Globus pallidus (tissue), 1 donor: ENCODE data around the gene FARP1.
"Not testable (repeated sequence)": the region's sequence is repeated elsewhere in the genome, so short reads cannot be mapped to it uniquely, and the experiment has no call there.

ENCODE experiments used
- DNase-seq: peaks from one replicate; pipeline ENCODE4 v3.0.0-alpha.2; 2015; ENCODE audit warnings: low spot score

FARP1 gene

DNA sequence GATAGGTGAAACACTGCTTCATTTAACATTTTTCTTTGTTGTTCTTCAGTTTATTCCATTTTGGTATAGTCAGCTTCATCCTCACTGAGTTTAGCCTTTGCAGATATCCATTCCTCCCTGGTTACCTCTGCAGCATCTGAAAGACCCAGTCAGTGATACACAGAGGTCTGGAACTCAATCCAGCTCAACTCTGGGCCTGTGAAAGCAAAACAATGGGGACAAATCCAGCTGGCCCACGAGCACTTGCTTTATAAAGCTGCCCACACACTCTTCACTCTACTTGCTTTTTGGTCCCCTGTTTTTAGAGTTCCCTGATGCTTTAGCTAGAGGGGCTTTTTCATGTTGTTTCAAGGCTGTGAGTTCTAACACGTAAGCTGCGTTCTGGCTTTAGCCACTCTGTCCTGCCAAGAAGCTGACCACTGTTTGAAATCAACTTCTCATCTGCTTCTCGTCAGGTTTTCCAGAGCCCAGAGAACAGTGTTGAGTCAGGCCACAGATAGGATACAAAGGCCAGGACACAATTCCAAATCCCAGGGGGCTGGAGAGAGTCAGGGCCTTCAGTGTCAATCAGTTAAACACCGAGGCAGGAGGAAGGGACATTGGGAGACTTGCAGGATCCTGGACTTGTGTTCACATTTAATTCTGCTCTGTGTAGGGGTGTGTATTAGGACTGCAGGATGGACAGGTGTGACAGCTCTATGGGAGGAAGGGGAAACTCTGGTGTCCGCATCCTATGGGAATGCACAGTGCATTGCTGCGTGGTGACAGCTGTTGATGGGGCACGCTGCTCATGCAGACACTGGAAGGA, 117.7 kb downstream of the FARP1 start:
- DNase-seq, result no peak

DNA sequence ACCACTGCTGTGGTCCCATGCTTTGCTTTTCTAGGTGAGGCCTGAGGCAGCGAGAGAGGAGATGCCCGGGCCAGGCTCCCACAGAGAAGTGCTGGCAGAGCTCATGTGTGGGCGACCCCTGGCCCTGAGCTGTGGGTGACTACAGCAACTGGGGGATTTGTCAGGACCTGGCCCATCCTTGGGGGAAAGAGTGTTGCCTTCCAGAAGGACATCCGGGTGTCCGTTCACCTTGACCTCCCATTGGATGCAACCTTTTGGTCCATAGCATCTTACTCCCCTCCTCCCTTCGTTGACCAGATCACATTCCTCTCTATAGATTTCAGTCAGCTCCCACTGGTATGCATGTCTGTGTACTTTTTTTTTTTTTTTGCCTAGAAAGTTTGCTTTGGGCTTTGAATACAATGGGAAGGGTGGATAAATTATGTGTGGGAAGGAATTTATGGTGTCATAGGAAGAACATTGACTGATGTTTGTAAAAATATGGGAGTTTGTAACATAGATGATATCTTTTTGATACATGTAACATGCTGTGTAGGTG, 118.3 kb downstream of the FARP1 start:
- DNase-seq, result no peak

DNA sequence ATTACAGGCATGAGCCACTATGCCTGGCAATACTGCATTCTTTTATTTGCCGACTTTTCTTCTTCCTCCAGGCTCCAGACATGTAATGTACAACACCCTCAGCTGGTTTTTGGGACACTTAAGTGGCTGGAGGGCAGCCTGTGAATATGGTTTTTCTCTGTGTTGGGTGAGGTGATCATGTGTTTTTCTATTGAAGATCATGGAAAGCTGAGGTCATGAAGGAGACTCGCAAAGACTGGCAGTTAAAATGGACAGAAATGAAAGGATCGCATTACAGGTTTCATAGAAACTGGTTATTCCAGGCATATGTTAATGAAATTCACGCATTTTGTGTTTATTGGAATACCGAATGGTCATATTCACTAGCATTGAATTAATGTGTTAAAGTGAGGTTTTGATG, 119.4 kb downstream of the FARP1 start:
- DNase-seq, result no peak

DNA sequence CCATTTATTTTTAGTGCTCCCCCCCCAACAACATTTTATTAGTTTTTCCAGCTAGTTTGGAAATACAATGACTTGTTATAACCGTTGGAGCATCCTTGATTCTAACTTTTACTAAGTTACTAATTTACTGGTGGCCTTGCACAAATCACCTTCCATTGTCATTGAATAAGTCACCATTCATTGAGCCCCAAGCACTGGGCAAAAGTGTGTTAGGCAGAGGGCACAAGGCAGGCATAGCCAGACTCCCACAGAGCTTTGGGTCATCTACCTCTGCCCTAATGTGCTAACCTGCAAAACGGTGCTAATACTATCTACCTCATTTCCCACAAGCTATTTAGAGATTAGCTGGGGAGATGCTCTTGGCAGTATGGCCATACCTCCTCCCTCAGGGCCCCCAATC, 120.9 kb downstream of the FARP1 start:
- DNase-seq, result no peak

DNA sequence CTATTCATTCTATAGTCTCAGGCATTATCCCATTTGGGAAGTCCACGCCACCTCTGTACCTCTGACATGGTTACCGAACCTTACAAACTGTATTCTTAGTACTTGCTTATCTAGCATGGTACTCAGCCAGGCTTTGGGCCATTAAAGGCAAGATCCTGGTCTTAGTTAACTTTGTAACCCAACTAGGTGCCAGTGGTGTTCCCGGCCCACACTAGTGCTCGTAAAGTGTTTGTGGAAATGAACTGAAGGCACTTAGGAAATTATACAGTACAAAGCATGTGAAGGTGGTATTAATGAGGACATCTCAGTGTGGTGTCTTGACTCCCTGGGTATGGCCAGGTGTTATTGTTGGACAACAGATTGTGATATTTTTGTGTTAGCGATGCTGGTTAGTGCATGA, 122.0 kb downstream of the FARP1 start:
- DNase-seq, result no peak

DNA sequence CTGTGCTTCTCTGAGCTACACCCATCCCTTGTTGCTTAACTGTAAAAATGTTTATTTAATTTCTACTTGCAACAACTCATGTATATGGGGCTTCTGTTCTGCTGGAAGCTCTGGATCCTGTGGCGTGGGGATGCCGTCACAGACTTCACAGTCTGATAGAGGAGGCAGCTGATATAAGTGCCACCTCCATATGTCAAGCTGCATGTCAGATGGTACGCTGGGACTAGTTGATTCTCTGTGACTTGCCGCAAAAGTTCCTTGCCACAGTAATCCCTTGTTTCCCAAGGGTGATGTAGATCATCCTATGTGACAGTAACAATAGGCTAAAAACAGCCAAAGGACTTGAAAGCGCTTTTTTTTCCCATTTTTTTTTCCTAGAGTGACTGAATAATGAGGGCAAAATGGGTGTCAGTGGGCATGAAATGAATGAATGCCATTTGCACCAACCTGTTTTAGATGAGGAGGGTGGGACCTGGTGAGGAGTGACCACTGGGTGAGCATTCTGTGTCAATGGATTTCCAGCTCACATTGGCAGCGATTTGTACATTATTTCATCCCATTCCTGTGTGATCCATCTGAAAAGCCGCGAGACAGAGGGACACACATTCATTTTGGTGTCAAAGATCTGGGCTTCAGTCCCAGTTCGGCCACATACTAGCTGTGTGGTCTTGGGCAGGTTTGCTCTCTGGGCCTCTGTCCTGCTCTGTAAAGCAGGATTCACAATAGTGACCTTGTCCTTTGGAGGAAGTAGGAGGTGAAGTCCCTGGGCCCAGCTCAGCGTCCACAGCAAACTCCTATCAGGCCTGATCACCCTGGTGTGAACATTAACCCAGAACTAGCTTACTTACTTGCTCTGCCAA, 123.0 kb downstream of the FARP1 start:
- peak; percentile 23 for DNase-seq

DNA sequence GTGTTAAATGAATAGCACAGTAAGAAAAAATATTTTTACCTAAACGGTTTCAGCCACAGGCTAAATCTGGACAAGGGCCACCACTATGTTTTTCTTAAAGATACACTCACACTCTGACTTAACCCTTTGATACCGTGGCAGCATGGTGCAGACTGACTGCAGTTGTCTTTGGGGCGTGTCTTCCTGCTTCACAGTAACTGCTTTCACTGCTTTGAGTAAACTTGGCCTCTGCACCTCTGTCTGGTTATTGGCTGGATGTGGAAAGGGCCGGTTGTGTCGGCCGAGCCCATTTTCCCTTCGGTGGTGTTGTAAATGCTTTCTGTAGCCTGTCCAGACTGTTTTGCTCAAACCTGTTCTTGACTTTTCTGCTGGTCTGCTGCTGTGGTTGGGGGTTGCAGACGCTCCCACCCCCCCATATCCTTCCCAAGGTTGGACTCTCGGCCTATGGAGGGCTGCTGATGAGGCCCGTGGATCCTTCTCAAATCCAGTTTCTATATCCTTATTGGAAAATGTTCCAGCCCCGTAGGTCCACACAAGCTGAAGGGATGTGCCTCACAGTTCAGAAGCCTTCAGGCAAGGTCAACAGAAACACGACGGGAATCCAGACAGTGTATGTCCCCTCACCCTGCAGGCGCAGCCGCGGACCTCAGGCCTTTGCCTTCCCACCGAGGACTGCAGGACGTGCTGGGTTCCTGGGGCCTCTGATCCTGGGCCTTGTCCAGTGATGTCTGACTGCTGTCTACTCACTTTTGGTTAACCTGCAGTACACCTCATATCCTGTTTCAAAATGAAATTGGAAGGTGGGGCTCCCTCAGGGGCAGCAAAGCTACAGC, 124.4 kb downstream of the FARP1 start:
- DNase-seq, result no peak

DNA sequence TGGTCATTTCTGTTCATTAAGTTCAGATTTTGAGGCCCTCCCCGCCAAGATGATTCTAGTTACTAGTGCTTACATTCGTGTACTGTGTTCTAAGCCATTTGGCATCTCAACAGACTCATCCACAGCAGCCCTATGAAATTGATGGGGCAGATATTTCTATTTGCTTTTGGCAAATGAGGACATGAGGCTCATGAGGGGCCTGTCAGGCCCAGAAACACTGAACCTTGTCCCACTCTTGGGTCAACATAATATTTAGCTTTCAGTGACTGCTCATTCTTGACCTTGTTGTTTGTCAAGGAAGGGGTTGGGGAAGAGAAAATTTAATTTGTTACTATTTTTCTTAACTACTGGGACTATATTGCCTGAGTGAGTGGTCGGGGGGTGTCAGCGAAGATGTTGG, 126.5 kb downstream of the FARP1 start:
- DNase-seq, result no peak

DNA sequence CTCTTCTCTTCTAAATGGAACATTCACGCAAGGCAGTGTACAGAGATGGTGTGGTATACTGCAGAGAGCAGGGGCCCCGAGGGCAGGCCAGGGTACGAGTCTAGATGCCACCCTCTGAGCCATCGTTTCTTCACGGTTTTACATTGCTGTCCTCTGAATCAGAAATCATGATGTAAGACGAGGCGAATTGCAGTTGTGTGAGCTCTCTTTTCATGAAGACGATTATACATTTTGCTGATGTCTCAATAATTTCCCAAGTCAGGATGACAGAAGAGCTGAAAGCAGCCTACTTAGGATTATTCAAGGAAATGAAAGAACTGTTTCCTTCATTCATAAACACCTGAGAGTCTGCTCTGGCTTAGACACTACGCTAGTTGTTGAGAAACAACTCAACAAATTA, 127.9 kb downstream of the FARP1 start:
- no peak for DNase-seq

DNA sequence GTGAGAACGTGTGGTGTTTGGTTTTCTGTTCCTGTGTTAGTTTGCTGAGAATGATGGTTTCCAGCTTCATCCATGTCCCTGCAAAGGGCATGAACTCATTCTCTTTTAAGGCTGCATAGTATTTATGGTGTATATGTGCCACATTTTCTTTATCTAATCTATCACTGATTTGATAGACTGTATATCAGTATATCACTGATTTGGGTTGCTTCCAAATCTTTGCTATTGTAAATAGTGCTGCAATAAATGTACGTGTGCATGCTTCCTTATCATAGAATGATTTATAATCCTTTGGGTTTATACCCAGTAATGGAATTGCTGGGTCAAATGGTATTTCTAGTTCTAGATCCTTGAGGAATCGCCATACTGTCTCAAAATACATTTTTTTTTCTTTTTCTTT, 128.8 kb downstream of the FARP1 start:
- DNase-seq, result not testable (repeated sequence)

DNA sequence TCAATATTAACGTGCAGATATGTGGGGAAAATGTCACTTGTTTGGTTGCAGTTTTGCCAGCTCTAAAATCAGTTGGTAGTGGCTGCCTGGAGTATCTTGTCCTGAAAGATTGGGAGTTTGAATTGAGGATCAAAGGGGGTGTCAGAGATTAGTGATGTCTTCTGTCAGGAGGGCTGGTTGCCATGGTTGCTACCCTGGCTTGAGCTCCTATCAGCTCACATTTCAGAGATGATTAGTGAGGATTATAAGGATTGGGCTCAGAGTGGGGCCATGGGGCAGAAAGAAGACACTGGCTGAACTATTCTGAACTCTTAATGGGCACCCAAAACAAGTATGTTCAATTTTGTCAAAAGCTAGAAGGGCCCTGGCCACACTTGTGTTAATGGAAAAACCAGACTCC, 129.7 kb downstream of the FARP1 start:
- DNase-seq, result no peak

DNA sequence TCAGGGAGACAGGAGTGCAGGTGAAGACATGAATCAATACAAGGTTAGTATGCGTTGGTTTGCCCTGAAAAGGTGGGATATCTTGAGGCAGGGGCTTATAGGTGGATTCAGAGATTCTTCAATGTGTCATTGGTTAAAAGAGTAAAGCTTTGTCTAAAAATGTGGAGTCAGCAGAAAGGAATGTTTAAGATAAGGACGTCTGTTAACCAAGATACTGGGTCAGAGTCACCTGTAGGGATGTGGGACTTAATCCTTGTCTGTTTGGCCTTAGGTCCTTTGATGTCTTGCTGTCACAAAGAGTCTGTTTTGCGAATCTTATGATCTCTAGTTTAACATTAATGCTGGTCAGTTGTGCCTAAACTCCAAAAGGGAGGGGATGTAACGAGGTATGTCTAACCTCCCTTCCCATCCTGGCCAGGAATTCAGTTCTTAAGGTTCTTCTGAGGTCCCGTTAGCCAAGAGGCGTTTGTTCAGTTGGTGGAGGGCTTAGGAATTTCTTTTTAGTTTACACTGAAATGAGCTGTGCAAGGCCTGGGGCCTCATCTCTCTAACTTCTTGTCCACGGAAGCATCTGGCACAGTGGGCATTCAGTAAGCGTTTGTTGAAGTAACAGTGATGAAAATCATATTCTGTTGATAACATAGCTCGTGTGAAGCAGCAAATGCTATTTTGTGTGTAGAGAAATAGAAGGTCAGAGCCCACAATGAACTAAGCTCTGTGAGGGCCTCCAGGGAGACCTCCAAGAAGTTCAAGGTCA, 130.4 kb downstream of the FARP1 start:
- DNase-seq, result no peak

DNA sequence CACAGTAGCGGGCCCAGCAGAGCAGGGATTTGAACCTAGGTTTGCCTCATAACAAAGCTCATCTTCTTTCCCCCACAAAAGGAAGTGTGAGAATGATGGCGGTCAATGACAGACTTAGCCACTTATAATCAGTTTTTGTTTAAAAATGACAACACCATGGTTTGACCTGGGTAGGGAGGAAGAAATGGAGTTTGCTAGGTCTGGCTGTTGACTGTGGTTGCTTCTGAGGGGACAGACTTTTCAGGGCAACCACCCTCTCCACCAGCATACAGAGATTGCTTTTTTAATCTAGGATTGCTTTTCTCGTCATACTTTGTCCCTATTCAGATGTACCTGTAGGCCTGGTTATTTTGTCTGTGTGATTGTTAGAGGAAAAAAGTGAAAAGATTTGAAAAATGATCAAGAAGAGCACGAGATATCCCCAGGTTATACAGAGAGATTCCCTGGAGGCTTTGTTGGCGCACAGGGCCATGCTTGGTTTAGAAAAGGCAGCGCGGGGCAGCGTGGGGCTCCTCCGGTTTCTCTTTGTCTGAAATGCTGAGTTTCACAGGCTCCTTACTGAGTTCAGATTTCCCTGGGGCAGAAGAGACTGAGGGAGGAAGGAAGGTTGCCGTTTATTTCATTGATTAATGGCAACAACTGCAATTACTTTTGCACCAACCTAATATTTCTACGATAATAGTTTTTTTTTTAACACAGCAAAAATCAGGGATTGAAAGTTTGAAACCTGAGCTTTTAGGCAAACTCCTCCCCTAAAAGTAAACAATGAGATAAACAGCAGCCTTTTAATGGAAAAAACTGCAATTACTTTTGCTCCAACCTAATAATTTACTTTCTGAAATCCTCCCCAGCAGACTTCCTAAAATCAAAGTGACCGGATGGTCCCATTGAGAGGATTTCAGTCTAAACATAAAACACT, 131.2 kb downstream of the FARP1 start:
- no peak for DNase-seq

DNA sequence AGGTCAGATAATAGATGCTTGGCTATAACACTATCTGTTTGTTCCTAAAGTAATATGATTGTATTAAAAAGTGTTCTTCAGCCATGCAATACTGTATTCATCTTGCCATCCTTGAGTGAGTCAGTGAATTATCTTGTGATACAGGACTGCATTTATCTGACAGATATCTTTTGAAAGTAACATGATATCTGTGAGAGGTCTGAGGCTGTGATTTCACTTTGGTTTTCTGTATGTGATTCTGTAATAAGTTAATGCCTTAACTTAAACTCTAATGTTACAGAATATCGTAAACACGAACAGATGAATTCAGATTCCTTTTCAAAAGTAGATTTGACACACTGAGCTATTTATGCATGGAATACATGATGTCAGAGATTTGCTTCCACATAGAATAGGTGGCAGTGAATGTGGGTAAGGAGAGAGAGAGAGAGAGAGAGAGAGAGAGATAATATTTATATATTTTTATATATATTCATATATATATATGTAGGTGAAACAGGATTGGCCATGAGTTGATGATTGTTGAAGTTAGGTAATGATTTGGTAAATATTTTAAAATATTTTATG, 132.1 kb downstream of the FARP1 start:
- DNase-seq, result no peak

DNA sequence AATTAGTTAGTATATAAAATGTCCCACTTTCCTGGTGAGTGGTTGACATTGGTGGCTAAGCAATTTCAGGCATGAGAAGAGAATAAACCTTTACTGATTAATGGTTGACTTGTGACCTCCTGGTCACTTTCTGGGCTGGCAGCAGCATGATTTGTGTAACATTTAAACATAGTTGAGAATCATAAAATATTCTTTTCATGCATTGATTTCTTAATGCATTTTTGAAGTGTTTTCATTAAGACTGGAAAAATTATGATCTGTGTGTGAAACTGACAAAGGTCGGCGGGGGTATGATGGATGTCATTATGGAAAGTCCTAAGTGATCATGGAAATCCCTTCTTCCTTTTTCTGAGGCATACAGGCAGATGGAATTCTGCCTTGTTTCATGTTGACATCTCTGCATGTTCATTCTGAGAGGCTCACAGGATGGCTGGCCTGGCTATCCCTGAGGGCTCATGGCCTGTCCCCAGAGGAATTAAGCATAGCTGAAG, 132.8 kb downstream of the FARP1 start:
- DNase-seq, result no peak

DNA sequence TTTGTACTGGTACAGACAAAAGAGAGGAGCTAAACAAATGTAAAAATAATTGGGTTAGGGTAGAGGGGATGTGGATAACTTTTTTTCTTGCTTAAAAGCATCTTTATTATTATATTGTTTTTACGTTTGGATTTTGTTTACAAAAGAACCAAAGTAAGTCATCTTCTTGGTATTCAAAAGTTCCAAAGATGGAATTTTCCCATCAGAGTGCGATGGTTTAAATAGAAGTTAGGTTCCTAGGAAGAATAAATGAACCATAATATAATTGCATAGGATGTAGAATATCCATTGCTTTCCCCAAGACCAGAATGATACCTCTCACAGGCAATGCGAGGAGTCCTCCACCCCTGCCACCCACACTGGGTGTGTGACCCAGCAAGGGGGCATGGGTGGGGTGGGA, 133.6 kb downstream of the FARP1 start:
- DNase-seq, result no peak

DNA sequence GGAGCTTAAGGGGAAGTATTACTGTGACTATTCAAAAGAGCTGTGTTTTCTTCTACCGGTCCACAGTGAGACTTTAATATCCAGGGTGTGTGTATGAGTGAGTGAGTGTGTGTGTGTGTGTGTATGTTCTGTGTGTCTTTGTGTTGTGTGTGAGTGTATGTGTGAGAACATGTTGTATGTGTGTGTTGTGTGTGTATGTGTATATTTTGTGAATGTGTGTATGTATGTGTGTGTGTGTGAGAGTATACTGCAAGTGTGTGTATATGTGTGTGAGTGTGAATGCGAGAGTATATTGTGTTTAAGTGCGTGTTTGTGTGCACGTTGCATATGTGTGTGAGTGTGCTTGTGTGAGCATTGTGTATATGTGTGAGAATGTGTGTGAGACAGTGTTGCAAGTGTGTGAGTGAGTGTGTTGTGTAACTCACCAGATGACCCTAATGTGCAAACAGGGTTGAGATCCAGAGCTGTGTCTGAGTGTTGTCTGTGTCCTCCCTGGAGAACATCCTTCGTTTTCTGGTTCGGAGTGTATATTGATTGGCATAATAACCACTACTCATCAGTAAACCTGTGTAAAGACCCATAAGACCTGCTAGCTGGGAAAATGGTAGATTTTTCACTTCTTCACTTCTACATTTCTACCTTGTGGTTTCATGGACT, 135.3 kb downstream of the FARP1 start:
- DNase-seq, result no peak

DNA sequence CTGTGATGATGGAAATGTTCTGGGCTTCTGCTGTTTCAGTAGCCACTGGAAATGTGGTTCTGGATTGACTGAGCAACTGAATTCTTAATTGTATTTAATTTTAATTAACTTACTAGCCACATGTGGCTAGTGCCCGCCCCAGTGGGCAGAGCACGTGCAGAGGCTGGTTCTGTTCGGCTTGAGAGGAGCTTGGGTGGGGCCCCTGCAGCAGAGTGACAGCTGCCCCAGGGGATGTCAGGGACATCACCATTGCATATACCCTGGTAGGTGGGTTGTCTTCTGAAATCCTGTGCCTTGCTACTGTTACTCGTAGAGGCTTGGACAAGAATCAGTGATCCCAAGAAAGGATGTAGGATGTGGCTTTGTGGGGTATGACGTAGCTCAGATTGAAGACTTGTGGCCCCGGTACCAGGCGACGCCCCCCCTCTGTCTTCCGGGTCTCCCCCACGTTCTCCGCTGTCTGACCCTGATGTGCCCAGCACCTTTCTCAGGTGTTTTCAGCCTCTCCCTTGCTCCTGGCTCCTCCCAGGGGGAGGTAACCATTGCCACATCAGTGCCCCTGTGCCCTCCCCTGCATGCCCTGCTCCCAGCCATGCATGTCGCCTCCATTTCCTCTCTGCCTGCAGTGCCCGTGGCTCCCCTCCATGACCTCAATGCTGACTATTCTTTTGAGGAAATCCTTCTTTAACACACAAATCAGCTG, 136.7 kb downstream of the FARP1 start:
- DNase-seq, result no peak

DNA sequence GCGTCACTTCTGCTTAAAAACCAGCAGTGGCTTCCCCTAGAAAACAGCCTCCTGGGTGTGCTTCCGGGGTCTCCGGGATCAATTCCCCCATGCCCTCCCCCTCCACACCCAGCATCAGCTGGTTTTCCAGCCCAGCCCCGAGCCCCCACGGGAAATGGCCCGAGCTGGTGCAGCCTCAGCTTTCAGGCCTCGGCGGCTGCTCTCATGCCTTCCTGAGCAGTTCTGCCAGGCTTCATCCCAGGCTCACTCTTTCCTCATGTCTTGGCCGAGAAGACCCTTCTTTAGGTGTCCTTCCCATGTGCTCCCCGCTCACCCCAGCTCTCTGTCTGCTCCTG, 137.2 kb downstream of the FARP1 start:
- no peak for DNase-seq
